ENCODE results near the gene SNTG2. TPM values are rescaled to one million over a fixed set of nuclear protein-coding genes. Genes with fewer than 3 reads are reported as not detected.

The SNTG2 gene
- total and polyA plus RNA-seq, 7 experiments from 2014 or later = 0.26 to 4.9 (median 3.1) TPM; not detected in 2

DNA sequence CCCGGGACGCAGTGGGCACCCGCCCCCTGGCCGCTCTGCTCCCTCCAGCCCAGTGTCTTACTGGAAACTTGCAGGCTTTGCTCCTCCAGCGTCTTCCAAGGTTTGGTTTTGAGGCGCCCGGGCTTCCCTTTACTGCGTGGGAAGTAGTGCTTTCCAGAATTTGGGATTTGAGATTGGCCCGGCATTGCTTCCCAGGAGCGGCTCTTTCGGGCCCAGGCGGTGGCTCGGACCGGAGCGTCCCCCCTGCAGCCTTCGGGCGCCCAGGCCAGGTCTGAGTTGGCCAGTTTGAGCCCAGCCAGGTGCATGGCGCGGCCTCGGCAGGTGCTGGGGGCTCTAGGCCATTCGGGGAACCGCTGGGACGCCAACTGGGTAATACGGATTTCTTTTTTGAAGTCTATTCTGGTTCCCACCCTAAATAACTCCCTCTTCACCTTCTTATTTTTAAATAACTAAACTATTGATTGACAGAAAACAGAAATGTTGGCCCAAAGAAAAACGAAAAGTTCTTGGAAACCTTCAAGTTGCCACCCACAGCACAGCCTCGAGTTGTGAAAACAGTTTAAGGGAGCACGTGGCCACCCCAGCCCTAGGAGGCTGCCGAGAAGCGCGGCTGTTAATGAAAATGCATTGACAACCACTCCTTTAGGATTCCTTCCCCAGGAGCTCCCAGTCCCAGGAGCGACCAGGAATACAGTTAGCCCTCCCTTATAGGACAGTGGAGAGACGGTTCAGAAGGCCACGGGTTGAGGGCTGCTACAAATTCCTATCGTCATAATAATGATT, 766 bp downstream of the SNTG2 start:
- ChIA-PET POLR2A (interaction anchor here (0.8 to 1.1 kb wide), 3 partner anchors 22 to 33 kb away, joined by 3 to 5 read pairs (median 4); no protein-coding TSS in a partner anchor), CTCF (no interaction called here)
- no peak for ATAC-seq
- Mint-ChIP-seq H3K36me3 (no peaks in the 10 kb centered on the region), H3K27ac (peak overlapping the region in 3 of 9 donors; percentile 45 to 75 (median 62)), H3K4me1 (peaks cover 13 to 32% (median 22%) of the 10 kb centered on the region in 7 donors), H3K27me3 (peaks cover 26 to 48% (median 40%) of the 10 kb centered on the region in 5 donors), H3K9me3 (peaks cover 0 to 2% (median 0%) of the 10 kb centered on the region in 11 donors), H3K4me3 (peak overlapping the region; percentile 64 to 89 (median 80))
- no peak for DNase-seq
- no peaks in the 10 kb centered on the region for H3K9me3 ChIP-seq (ENCODE audit: control insufficient read depth in 2 of 3, low read length in 3 of 3)
- no peak overlapping the region for H3K4me3 ChIP-seq (ENCODE audit: low read length)
- H3K4me1 ChIP-seq (ENCODE audit: control insufficient read depth in 2 of 2, insufficient read depth in 2 of 2, low read length in 2 of 2) = peaks cover 0 to 6% of the 10 kb centered on the region in 2 donors
- no peak overlapping the region for H3K27ac ChIP-seq (ENCODE audit: low read depth, low read length)
- intact Hi-C loops (cut with micrococcal nuclease) = loop anchor here (2.0 to 10.0 kb wide), 3 partner anchors 36 to 593 kb away; partner anchors contain the start of gene TMEM18 (in 1 of the 2)
- H3K36me3 ChIP-seq (ENCODE audit: control insufficient read depth in 2 of 3, insufficient read depth in 3 of 3, low read length in 3 of 3) = no peaks in the 10 kb centered on the region
- peaks cover 0 to 5% of the 10 kb centered on the region in 2 donors for H3K27me3 ChIP-seq (ENCODE audit: control insufficient read depth in 2 of 2, insufficient read depth in 2 of 2, low read length in 2 of 2)

DNA sequence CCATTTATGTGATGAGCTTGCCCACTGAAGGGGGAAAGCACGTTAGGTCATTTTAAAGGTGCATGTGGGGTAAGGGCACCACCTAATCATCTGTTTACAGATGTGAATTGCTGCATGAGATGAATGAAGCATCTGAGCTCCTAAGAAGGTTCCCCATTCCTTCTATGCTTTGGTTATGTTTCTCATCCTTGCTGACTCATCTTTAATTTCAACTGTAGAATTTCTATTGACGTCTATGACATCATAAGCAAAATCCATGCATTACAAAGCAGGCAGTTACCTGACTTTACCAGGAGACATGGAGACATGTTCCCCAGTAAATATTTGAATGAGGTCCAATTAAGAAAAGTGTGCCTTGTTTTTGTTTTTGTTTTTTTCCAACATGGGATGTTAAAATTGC, 2.8 kb downstream of the SNTG2 start:
- ChIA-PET POLR2A (interaction anchor here (1.3 kb wide), 1 partner anchor 20 kb away, joined by 3 read pairs; no protein-coding TSS in a partner anchor), CTCF (no interaction called here)
- H3K36me3 Mint-ChIP-seq = no peaks in the 10 kb centered on the region

DNA sequence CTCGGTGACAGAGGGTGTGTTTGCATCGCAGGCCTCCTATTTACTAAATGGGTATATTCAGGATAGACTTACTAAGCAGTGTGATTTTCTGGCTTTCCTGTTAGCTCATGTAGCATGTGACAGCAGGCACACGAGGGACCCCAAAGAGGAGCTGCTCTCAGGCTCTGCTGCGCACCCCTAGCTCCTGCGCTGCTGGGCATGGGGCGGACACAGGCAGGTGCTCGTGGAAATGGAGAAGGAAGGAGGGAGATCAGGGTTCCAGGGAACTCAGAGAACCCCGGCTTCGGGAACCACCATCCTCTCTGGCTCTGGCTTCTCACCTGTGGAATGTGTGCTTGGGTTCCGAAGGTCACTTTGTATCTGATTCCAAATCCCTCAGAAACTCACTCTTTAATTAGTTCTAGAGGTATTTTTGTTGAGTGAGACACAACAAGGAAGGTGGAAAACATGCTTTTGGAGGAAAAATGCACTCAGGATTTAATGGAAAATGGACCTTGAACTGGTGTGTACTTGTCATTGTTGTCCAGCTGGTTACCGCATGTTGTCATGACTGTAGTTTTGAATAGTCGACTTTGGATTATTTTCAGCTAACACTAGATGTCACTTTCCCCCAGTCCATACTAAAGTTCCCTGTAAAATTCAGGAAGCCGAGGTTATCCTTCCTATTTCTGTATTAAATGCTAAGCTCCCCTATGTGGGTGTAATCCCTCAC, 3.5 kb downstream of the SNTG2 start:
- Mint-ChIP-seq H3K27me3 (peaks cover 33 to 40% (median 35%) of the 10 kb centered on the region in 5 donors), H3K27ac (peak overlapping the region in 1 of 9 donors; percentile 37), H3K4me3 (peak overlapping the region in 2 of 10 donors; percentile 20 to 24), H3K4me1 (peaks cover 10 to 28% (median 21%) of the 10 kb centered on the region in 7 donors), H3K36me3 (no peaks in the 10 kb centered on the region), H3K9me3 (peaks cover 0 to 2% (median 0%) of the 10 kb centered on the region in 11 donors)
- DNase-seq = no peak
- no peaks in the 10 kb centered on the region for H3K36me3 ChIP-seq (ENCODE audit: control insufficient read depth in 2 of 3, insufficient read depth in 3 of 3, low read length in 3 of 3)
- ATAC-seq = no peak
- no peaks in the 10 kb centered on the region for H3K9me3 ChIP-seq (ENCODE audit: control insufficient read depth in 2 of 3, low read length in 3 of 3)
- no peak overlapping the region for H3K27ac ChIP-seq (ENCODE audit: low read depth, low read length)
- CTCF ChIA-PET = interaction anchor here (0.7 kb wide), 1 partner anchor 31 kb away, joined by 3 read pairs; no protein-coding TSS in a partner anchor
- intact Hi-C loops (cut with micrococcal nuclease) = loop anchor here (1.0 to 10.0 kb wide), 3 partner anchors 33 to 596 kb away; no protein-coding TSS in a partner anchor
- peaks cover 0 to 5% of the 10 kb centered on the region in 2 donors for H3K27me3 ChIP-seq (ENCODE audit: control insufficient read depth in 2 of 2, insufficient read depth in 2 of 2, low read length in 2 of 2)
- POLR2A ChIA-PET = interaction anchor here (1.3 kb wide), 1 partner anchor 19 kb away, joined by 3 read pairs; no protein-coding TSS in a partner anchor
- H3K4me3 ChIP-seq (ENCODE audit: low read length) = no peak overlapping the region
- peaks cover 0 to 6% of the 10 kb centered on the region in 2 donors for H3K4me1 ChIP-seq (ENCODE audit: control insufficient read depth in 2 of 2, insufficient read depth in 2 of 2, low read length in 2 of 2)

More for the DNA sequence above, 2.8 kb downstream of the SNTG2 start:
- H3K4me1 Mint-ChIP-seq = peaks cover 11 to 28% (median 21%) of the 10 kb centered on the region in 7 donors
- no peak for DNase-seq
- no peak for ATAC-seq
- H3K4me1 ChIP-seq (ENCODE audit: control insufficient read depth in 2 of 2, insufficient read depth in 2 of 2, low read length in 2 of 2) = peaks cover 0 to 6% of the 10 kb centered on the region in 2 donors
- intact Hi-C loops (cut with micrococcal nuclease) = loop anchor here (5.0 to 10.0 kb wide), 2 partner anchors 34 to 591 kb away; no protein-coding TSS in a partner anchor
- H3K27me3 Mint-ChIP-seq = peaks cover 35 to 45% (median 40%) of the 10 kb centered on the region in 5 donors
- peaks cover 0 to 2% (median 0%) of the 10 kb centered on the region in 11 donors for H3K9me3 Mint-ChIP-seq
- H3K27me3 ChIP-seq (ENCODE audit: control insufficient read depth in 2 of 2, insufficient read depth in 2 of 2, low read length in 2 of 2) = peaks cover 0 to 5% of the 10 kb centered on the region in 2 donors
- H3K9me3 ChIP-seq (ENCODE audit: control insufficient read depth in 2 of 3, low read length in 3 of 3) = no peaks in the 10 kb centered on the region
- H3K27ac ChIP-seq (ENCODE audit: low read depth, low read length) = no peak overlapping the region
- H3K4me3 Mint-ChIP-seq = no peak overlapping the region
- H3K27ac Mint-ChIP-seq = no peak overlapping the region
- no peaks in the 10 kb centered on the region for H3K36me3 ChIP-seq (ENCODE audit: control insufficient read depth in 2 of 3, insufficient read depth in 3 of 3, low read length in 3 of 3)
- H3K4me3 ChIP-seq (ENCODE audit: low read length) = no peak overlapping the region

DNA sequence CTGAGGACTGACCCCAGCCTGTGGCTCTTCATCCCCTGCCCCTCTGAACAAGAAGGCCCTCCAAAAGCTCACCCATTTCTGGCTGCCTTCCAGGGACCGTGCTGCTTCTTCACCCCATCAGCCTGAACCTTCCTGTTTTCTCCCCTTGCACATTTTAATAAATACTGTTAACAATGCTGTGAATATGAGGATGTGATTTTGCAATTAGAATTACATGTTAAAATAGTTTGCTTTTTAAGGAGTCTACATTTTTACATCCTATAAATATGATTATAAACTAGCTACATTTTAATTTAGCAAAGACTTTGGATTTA, 4.0 kb downstream of the SNTG2 start:
- Histone ChIP-seq H3K4me1 (ENCODE audit: control insufficient read depth in 2 of 2, insufficient read depth in 2 of 2, low read length in 2 of 2) (peaks cover 0 to 2% of the 10 kb centered on the region in 2 donors), H3K36me3 (ENCODE audit: control insufficient read depth in 2 of 3, insufficient read depth in 3 of 3, low read length in 3 of 3) (no peaks in the 10 kb centered on the region), H3K27me3 (ENCODE audit: control insufficient read depth in 2 of 2, insufficient read depth in 2 of 2, low read length in 2 of 2) (peaks cover 0 to under 1% of the 10 kb centered on the region in 2 donors), H3K4me3 (ENCODE audit: low read length) (no peak overlapping the region), H3K27ac (ENCODE audit: low read depth, low read length) (no peak overlapping the region), H3K9me3 (ENCODE audit: control insufficient read depth in 2 of 3, low read length in 3 of 3) (no peaks in the 10 kb centered on the region)
- ChIA-PET POLR2A (no interaction called here), CTCF (interaction anchor here (0.7 kb wide), 1 partner anchor 30 kb away, joined by 3 read pairs; no protein-coding TSS in a partner anchor)
- peaks cover 28 to 40% (median 32%) of the 10 kb centered on the region in 5 donors for H3K27me3 Mint-ChIP-seq
- intact Hi-C loops (cut with micrococcal nuclease) = loop anchor here (1.0 to 10.0 kb wide), 3 partner anchors 33 to 596 kb away; no protein-coding TSS in a partner anchor
- H3K9me3 Mint-ChIP-seq = no peaks in the 10 kb centered on the region
- H3K4me1 Mint-ChIP-seq = peaks cover 5 to 22% (median 15%) of the 10 kb centered on the region in 7 donors
- no peak for ATAC-seq
- H3K4me3 Mint-ChIP-seq = peak overlapping the region in 2 of 10 donors; percentile 20 to 24
- no peak for DNase-seq
- H3K27ac Mint-ChIP-seq = peak overlapping the region in 1 of 9 donors; percentile 37
- H3K36me3 Mint-ChIP-seq = no peaks in the 10 kb centered on the region

DNA sequence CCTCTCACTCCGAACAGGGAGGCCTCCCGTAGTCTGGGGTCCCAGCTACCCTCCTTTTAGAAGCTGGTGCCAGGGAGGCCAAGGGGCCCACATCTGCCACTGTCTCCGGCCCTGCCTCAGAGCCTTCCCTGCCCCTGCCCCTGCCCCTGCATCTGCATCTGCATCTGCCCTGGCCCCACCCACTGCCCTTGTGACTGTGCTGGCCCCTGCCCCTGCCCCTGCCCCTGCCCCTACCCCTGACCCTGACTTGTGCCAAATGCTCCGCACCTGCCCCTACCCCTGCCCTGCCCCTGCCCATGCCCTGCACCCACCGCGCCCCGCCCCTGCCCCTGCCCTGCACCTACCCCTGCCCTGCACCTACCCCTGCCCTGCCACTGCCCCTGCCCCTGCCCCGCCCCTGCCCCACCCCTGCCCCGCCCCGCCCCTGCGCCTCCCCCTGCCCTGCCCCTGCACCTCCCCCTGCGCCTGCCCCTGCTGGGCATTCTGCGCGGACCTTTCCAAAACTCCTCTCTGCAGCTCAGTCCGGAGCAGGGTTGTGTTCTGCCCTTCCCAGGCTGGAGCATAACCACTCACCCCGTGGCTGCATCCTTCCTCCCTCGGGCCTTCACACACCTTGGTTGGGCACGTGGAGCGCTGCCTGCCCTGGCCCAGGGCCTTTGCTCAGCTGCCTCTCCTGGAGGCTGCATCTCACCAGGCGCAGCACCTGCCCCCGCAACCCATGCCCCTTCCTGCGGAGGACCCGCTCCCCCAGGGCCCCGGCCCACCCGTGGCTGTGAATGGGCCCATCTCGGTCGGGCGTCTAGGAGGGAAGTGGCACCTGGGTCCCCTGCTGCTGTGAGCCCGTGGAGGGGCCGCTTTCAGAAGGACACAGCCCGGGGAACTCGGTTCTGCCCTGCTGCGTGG, 5.4 kb downstream of the SNTG2 start:
- no peaks in the 10 kb centered on the region for H3K9me3 Mint-ChIP-seq
- no peaks in the 10 kb centered on the region for H3K36me3 Mint-ChIP-seq
- no peak overlapping the region for H3K27ac Mint-ChIP-seq
- H3K4me1 ChIP-seq (ENCODE audit: control insufficient read depth in 2 of 2, insufficient read depth in 2 of 2, low read length in 2 of 2) = no peaks in the 10 kb centered on the region
- no peak for ATAC-seq
- H3K27me3 ChIP-seq (ENCODE audit: control insufficient read depth in 2 of 2, insufficient read depth in 2 of 2, low read length in 2 of 2) = no peaks in the 10 kb centered on the region
- peaks cover 27 to 44% (median 30%) of the 10 kb centered on the region in 5 donors for H3K27me3 Mint-ChIP-seq
- no peak overlapping the region for H3K27ac ChIP-seq (ENCODE audit: low read depth, low read length)
- intact Hi-C loops (cut with micrococcal nuclease) = loop anchor here in 1 of 2 donors (10.0 kb wide), 1 partner anchor 589 kb away; no protein-coding TSS in a partner anchor
- H3K4me1 Mint-ChIP-seq = peaks cover 3 to 21% (median 13%) of the 10 kb centered on the region in 7 donors
- no peaks in the 10 kb centered on the region for H3K9me3 ChIP-seq (ENCODE audit: control insufficient read depth in 2 of 3, low read length in 3 of 3)
- no peak overlapping the region for H3K4me3 Mint-ChIP-seq
- H3K36me3 ChIP-seq (ENCODE audit: control insufficient read depth in 2 of 3, insufficient read depth in 3 of 3, low read length in 3 of 3) = no peaks in the 10 kb centered on the region
- no peak overlapping the region for H3K4me3 ChIP-seq (ENCODE audit: low read length)
- CTCF ChIA-PET = no interaction called here
- POLR2A ChIA-PET = no interaction called here
- DNase-seq = no peak

All from naive thymus-derived CD4-positive, alpha-beta T cell (primary cell).